Hematopoietic multipotent progenitor cell treated with erythropoietin and hydrocortisone succinate and interleukin-3 and kit ligand, for 6 days (in vitro differentiated cells): Measurements from ENCODE around the gene GNB3.

ENCODE experiments used
- DNase-seq: peaks from one replicate; pipeline ENCODE4 v3.0.0-alpha.2; 2015

The GNB3 gene

GRCh38 chr12:6824085-6824775 is 16.5 kb upstream of the GNB3 start:
- DNase-seq: no peak

- DNase-seq: no peak
Observed at GRCh38 chr12:6824901-6825381, 15.8 kb upstream of the GNB3 start.

GRCh38 chr12:6825398-6826124 is 15.2 kb upstream of the GNB3 start:
- DNase-seq: peak; percentile 85

GRCh38 chr12:6826125-6826733 is 14.5 kb upstream of the GNB3 start:
- DNase-seq: no peak

GRCh38 chr12:6826734-6827436 is 13.8 kb upstream of the GNB3 start:
- DNase-seq: no peak

GRCh38 chr12:6827437-6827911 is 13.3 kb upstream of the GNB3 start:
- DNase-seq: peak; percentile 65

- DNase-seq: no peak
Observed at GRCh38 chr12:6827982-6828780, 12.5 kb upstream of the GNB3 start, which contains the start of gene P3H3. Gene P3H3, plus strand, starts transcription at chr12:6828407. Its CDS starts 34 bp downstream, at chr12:6828441.

GRCh38 chr12:6828781-6829535 is 11.8 kb upstream of the GNB3 start:
- DNase-seq: peak; percentile 26

GRCh38 chr12:6829536-6830220 is 11.0 kb upstream of the GNB3 start:
- peak; percentile 22 for DNase-seq

- no peak for DNase-seq
Observed at GRCh38 chr12:6830286-6830890, 10.3 kb upstream of the GNB3 start.

GRCh38 chr12:6830999-6831398 is 9.7 kb upstream of the GNB3 start:
- no peak for DNase-seq

- no peak for DNase-seq
Observed at GRCh38 chr12:6831450-6831995, 9.2 kb upstream of the GNB3 start.

- DNase-seq: no peak
Observed at GRCh38 chr12:6832125-6832524, 8.6 kb upstream of the GNB3 start.

- DNase-seq: no peak
Observed at GRCh38 chr12:6833189-6833890, 7.4 kb upstream of the GNB3 start.

- no peak for DNase-seq
Observed at GRCh38 chr12:6834254-6834653, 6.5 kb upstream of the GNB3 start.

- DNase-seq: no peak
Observed at GRCh38 chr12:6834873-6835272, 5.9 kb upstream of the GNB3 start.

GRCh38 chr12:6836851-6837250 is 3.9 kb upstream of the GNB3 start:
- no peak for DNase-seq

- DNase-seq: no peak
Observed at GRCh38 chr12:6837370-6838060, 3.2 kb upstream of the GNB3 start.

- no peak for DNase-seq
Observed at GRCh38 chr12:6838854-6839253, 1.9 kb upstream of the GNB3 start.
